Kidney (tissue), 14 donors: ENCODE results near the gene SMIM35. TPM values are rescaled to one million over a fixed set of nuclear protein-coding genes. Genes with fewer than 3 reads are reported as not detected.

Source experiments
- DNase-seq, 5 donors: peaks; one replicate each; pipeline ENCODE4 v3.0.0-alpha.2; 2013 to 2020
- FAIRE-seq: peaks from 2 replicates; lab custom pipeline; 2012; peaks lifted over from hg19 to GRCh38; lab: Jason Lieb, UNC
- H3K27ac ChIP-seq, 2 donors: one replicate each; pipeline ENCODE4 v1.7.0; 2013; ENCODE audit warnings: low read depth in 2 of 2, low read length in 2 of 2, inconsistent platforms in 1 of 2
- H3K27me3 ChIP-seq: one replicate; pipeline ENCODE4 v1.7.1; 2013; ENCODE audit warnings: low read length, inconsistent platforms; ENCODE audit not compliant: control insufficient read depth, insufficient read depth
- H3K36me3 ChIP-seq, 3 donors: one replicate each; pipeline versions ENCODE4 v1.7.0 to v1.7.1; 2013; ENCODE audit warnings: low read length in 3 of 3, control low read depth in 1 of 3, inconsistent platforms in 1 of 3; ENCODE audit not compliant: insufficient read depth in 3 of 3, control insufficient read depth in 2 of 3
- H3K4me1 ChIP-seq, 3 donors: one replicate each; pipeline versions ENCODE4 v1.7.0 to v1.7.1; 2013; ENCODE audit warnings: low read length in 3 of 3, inconsistent platforms in 1 of 3, low read depth in 1 of 3; ENCODE audit not compliant: control insufficient read depth in 2 of 3, insufficient read depth in 2 of 3
- H3K4me3 ChIP-seq, 3 donors: one replicate each; pipeline versions ENCODE4 v1.7.0 to v1.8.1; 2013; ENCODE audit warnings: low read length in 3 of 3, control low read depth in 1 of 3, inconsistent platforms in 1 of 3
- H3K9ac ChIP-seq, 3 donors: one replicate each; pipeline versions ENCODE4 v1.7.0 to v1.7.1; 2013; ENCODE audit warnings: low read length in 3 of 3, control low read depth in 1 of 3, inconsistent platforms in 1 of 3
- H3K9me3 ChIP-seq, 3 donors: one replicate each; pipeline versions ENCODE4 v1.7.0 to v1.7.1; 2013; ENCODE audit warnings: low read length in 3 of 3, control low read depth in 1 of 3, inconsistent platforms in 1 of 3; ENCODE audit not compliant: control insufficient read depth in 2 of 3, insufficient read depth in 1 of 3
- CTCF ChIP-seq: IDR thresholded peaks from 3 replicates; pipeline ENCODE4 v1.5.1; 2012; ENCODE audit warnings: mild to moderate bottlenecking, moderate library complexity, borderline replicate concordance; ENCODE audit not compliant: insufficient read depth; ENCODE audit errors: extremely low read depth
- intact Hi-C: fragments of 100-400 bp; cut with DNase I; formaldehyde crosslinking; loops from one replicate; pipeline ENCODE4 v1.11.1; 2022
- polyA plus RNA-seq: library from polyadenylated mRNA; stranded (reverse); fragments of 350-450 nt; fragmentation: Illumina TruSeq; extraction: RNeasy Lipid Tissue Mini Kit (QIAGEN cat#74804); gene quantifications from one replicate; pipeline ENCODE4 v1.2.3, GENCODE V29; 2014; ENCODE audit warnings: low read depth, low replicate concordance; ENCODE audit not compliant: insufficient read depth
- total RNA-seq: library from RNA; stranded (reverse); fragmentation: NEBNext Ultra II Directional; extraction: Animal tissue kit (Norgen Biotek cat#: 25700); gene quantifications from one replicate; pipeline ENCODE4 v1.2.1, GENCODE V29; 2021
- donor health status: control.
- donor health status: control.
- donor health status: control.
- donor health status: control.
- donor health status: control.
- donor health status: DM: yes; HTN: yes; CAD: no.
- donor health status: Normal renal cell carcinoma (clear cell type).

Gene SMIM35
- total and polyA plus RNA-seq, 2 donors from 2014 or later: 0.80 TPM; not detected in 1

GRCh38 chr11:118100691-118101232 lies 14.0 kb upstream of the SMIM35 start:
- no peaks in the 10 kb centered on the region for H3K36me3 ChIP-seq
- H3K4me3 ChIP-seq: no peak overlapping the region
- H3K27me3 ChIP-seq: no peaks in the 10 kb centered on the region
- intact Hi-C loops: no loop called here
- DNase-seq: no peak
- no peak for FAIRE-seq
- H3K4me1 ChIP-seq: peaks cover 0 to 17% (median 6%) of the 10 kb centered on the region in 3 donors
- TF ChIP-seq CTCF: no peak
- no peak overlapping the region for H3K9ac ChIP-seq
- no peaks in the 10 kb centered on the region for H3K9me3 ChIP-seq
- no peak overlapping the region for H3K27ac ChIP-seq

GRCh38 chr11:118099838-118100556 lies 13.2 kb upstream of the SMIM35 start:
- intact Hi-C loops: no loop called here
- FAIRE-seq: no peak
- Histone ChIP-seq H3K9me3 (no peaks in the 10 kb centered on the region), H3K36me3 (no peaks in the 10 kb centered on the region), H3K4me3 (no peak overlapping the region), H3K27ac (no peak overlapping the region), H3K27me3 (no peaks in the 10 kb centered on the region), H3K4me1 (peaks cover 0 to 17% (median 6%) of the 10 kb centered on the region in 3 donors), H3K9ac (no peak overlapping the region)
- peak in 1 of 5 donors; percentile 14 for DNase-seq
- TF ChIP-seq CTCF: no peak

GRCh38 chr11:118098996-118099837 lies 12.5 kb upstream of the SMIM35 start:
- Histone ChIP-seq H3K27me3 (no peaks in the 10 kb centered on the region), H3K27ac (no peak overlapping the region), H3K9me3 (no peaks in the 10 kb centered on the region), H3K36me3 (no peaks in the 10 kb centered on the region), H3K9ac (no peak overlapping the region), H3K4me1 (peaks cover 0 to 17% (median 6%) of the 10 kb centered on the region in 3 donors), H3K4me3 (no peak overlapping the region)
- intact Hi-C loops: no loop called here
- TF ChIP-seq CTCF: no peak
- FAIRE-seq (no peak), DNase-seq (peak in 2 of 5 donors; percentile 32 to 35)
